HG03521 (cell line): ENCODE measurements around the gene WDR48.

Experiments used
- ATAC-seq: cut with Tn5 transposase; IDR thresholded peaks from one replicate; pipeline ENCODE4 v1.9.1; 2021; ENCODE audit warnings: mild to moderate bottlenecking, moderate library complexity; ENCODE audit not compliant: unreplicated experiment

Gene WDR48

GRCh38 chr3:39118931-39119660 is 67.3 kb downstream of the WDR48 start:
- no peak for ATAC-seq

DNA sequence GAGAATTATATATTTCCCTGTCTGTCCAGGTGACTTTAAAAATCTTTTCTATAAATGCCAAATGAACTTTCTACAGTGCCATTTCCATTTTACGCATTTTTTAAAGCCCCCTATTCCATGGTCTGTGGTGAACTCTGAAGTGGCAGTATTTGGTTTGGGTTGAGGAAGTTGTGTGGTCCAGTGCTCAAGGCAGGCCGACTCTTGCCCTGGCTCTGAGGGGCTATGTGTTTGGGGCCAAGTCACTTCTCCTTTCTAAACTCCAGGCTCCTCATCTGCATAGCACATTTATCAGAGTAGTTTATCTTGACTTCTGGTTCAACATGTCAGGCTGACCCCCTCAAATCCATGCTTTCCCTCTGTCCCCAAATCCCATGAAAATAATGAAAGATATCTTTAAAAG is 69.8 kb downstream of the WDR48 start:
- ATAC-seq = no peak

GRCh38 chr3:39122813-39123212 is 71.0 kb downstream of the WDR48 start:
- peak; percentile 60 for ATAC-seq

GRCh38 chr3:39124876-39125840 is 73.3 kb downstream of the WDR48 start:
- no peak for ATAC-seq

DNA sequence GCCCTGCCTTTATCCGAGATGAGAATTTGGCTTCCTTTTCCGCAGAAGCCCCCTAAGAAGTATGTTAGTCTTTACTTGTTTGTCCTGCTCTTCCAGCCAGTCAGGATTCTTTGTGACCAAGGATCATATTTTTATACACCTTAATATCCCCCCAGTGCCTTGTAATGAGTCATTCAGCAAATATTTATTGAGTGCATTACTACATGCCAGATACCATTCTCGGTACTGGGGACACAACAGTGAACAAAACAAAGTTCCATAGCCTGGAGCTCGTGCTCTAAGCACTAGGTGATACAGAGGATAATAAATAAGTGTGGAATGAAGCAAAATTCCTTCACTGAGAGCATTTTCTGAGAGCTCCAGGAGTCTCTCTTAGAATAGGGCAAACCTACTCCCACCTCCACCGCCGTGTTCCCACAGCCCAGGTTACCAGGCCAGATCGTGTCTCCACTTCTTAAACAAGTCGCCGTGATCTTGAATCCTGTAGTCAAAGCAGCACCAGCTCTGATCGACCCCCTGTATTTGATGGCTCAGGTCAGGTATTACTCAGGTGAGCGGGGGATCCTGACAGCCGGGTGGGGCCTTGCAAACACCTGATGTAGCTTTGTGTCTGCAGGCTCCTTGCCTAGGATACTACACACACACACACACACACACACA is 74.2 kb downstream of the WDR48 start:
- no peak for ATAC-seq

GRCh38 chr3:39126532-39127071 is 74.8 kb downstream of the WDR48 start:
- ATAC-seq = no peak

DNA sequence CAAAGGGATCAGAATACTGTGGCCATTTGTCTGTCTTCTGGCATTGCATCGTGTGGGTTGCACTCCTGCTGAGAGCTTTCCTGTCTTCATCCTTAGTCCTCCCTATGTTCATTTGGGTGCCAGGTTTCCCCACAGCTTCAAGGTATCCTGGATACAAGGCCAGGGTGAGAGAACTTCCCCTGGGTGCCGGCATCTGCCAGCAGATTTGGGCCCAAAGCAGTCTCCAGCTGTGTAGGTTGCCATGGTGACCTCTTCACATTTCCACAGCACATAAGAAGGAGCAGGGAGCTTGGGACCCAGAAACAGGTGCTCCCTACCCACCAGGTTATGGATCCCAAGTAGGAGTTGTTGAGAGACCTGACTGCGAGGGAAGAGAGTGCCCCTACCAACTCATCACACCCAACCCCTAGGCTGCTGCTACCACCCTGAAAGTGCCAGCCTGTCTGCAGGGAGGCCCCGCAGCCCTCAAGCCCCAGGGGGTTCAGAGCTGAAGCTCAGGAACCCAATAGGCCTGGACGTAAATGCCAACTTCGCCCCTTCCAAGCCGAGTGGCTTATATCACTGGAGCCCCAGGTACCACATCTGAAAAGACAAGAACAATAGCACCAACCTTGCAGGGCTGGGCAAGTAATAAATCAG is 75.6 kb downstream of the WDR48 start:
- ATAC-seq = no peak

GRCh38 chr3:39127908-39128304 is 76.1 kb downstream of the WDR48 start:
- ATAC-seq = no peak

DNA sequence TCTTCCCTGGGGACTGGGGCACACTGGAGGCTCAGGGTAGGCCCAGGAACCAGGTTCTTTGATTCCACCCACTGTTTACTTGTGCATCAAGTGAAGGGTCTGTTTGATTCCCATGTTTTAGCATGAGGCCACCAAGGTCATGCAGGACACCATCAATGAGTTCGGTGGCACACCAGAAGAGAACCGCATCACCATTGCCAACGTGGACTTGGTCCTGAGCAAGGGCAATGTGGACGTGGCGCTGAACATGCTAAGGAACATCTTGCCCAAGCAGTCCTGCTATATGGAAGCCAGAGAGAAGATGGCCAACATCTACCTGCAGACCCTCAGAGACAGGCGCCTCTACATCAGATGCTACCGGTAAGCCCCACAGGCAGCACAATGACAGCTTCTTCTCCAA is 77.1 kb downstream of the WDR48 start:
- ATAC-seq = no peak

- no peak for ATAC-seq
Measured at GRCh38 chr3:39130026-39130425, 78.2 kb downstream of the WDR48 start.

DNA sequence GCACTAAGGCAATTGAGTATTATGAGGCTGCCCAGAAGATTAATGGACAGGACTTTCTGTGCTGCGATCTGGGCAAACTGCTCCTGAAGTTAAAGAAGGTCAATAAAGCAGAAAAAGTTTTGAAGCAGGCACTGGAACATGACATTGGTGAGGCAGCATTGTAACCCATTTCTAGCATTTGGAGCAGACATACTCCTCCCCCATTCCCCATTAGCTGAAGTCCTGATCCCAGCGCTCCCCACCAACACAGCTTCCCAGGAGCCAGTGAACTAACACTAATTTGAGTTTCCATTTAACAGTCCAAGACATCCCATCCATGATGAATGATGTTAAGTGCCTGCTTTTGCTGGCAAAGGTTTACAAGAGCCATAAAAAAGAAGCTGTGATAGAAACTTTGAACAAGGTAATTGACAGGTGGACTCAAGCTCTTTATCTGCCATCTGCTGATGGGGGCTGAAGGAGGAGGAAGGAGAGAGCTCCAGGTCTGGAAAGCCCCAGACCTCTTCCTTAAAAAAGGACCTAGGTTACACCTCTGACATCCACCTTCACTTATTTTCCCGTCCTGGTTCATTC is 79.0 kb downstream of the WDR48 start:
- no peak for ATAC-seq

GRCh38 chr3:39132096-39133092 is 80.6 kb downstream of the WDR48 start:
- ATAC-seq = no peak

- ATAC-seq = no peak
Measured at GRCh38 chr3:39133093-39133490, 81.3 kb downstream of the WDR48 start.

GRCh38 chr3:39133822-39134221 is 82.0 kb downstream of the WDR48 start:
- no peak for ATAC-seq

DNA sequence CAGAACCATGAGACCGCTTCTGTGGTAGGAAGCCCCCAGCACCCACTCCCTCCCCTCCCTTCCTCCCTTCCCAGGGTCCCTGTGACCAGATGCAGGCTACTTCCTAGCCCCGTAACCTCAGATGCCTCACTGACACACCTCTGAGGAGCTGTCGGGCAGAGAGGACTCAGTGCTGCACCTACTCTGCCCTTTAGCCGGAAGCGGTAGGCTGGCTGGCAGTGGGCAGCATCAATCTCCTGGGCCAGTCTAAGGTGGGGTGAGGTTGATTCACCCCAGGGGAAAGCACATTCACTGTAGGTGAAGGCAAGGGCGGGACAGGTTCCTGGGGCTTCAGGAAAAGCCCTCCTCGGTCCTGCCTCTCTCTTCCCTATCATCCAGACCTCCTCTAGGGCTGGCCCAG is 82.5 kb downstream of the WDR48 start:
- ATAC-seq = no peak

- no peak for ATAC-seq
Measured at GRCh38 chr3:39135170-39135805, 83.5 kb downstream of the WDR48 start.

- no peak for ATAC-seq
Measured at GRCh38 chr3:39136533-39137434, 85.0 kb downstream of the WDR48 start.
